ENCODE measurements around the gene PRR4. TPM values are rescaled to one million over a fixed set of nuclear protein-coding genes. Genes with fewer than 3 reads are reported as not detected.

PRR4 gene
- total RNA-seq: 1 to 10 TPM; 3.0 to 8.1 (median 3.6) TPM
- total RNA-seq (2013): 6.5 TPM

- Histone ChIP-seq H3K9me3 (ENCODE audit: control insufficient read depth, insufficient read depth, low read length) (no peaks in the 10 kb centered on the region), H3K27ac (ENCODE audit: low read length) (no peak within 1 kb of the TSS), H3K36me3 (ENCODE audit: control insufficient read depth, insufficient read depth, low read length) (no peaks in the 10 kb centered on the region), H3K27me3 (ENCODE audit: control insufficient read depth, insufficient read depth, low read length) (no peaks in the 10 kb centered on the region), H3K4me3 (ENCODE audit: low read length) (no peak within 1 kb of the TSS), H3K4me1 (ENCODE audit: control insufficient read depth, insufficient read depth, low read length) (peaks cover 11% of the 10 kb centered on the region)
- ATAC-seq: peak; percentile 60 to 82 (median 78)
- TF ChIP-seq CTCF (IDR thresholded peaks at IDR 0.05): no peak
- WGBS (ENCODE audit: insufficient coverage): 50% methylated on average over 4 of the region's 4 CpGs
- Mint-ChIP-seq H3K4me3 (no peak within 1 kb of the TSS), H3K9me3 (no peaks in the 10 kb centered on the region), H3K27me3 (ENCODE audit: low read depth in 2 of 2) (no peaks in the 10 kb centered on the region), H3K27ac (peak within 1 kb of the TSS; percentile 45 to 77), H3K36me3 (peaks cover 6% of the 10 kb centered on the region), H3K4me1 (peaks cover 44 to 50% of the 10 kb centered on the region in 2 donors)
- DNase-seq: peak in 1 of 2 donors; percentile 35
- intact Hi-C loops (cut with micrococcal nuclease): no loop called here
Observed at GRCh38 chr12:10849425-10849878, at the start of gene PRR4. Gene PRR4 (minus strand): TSS chr12:10849475. CDS start chr12:10849437, 38 bp downstream.

- Mint-ChIP-seq H3K4me3 (no peak overlapping the region), H3K36me3 (no peaks in the 10 kb centered on the region), H3K27ac (no peak overlapping the region), H3K27me3 (ENCODE audit: low read depth in 2 of 2) (no peaks in the 10 kb centered on the region), H3K9me3 (no peaks in the 10 kb centered on the region), H3K4me1 (peaks cover 0 to 14% of the 10 kb centered on the region in 2 donors)
- WGBS (ENCODE audit: insufficient coverage): 92% methylated on average over 5 of the region's 5 CpGs
- Histone ChIP-seq H3K4me3 (ENCODE audit: low read length) (no peak overlapping the region), H3K36me3 (ENCODE audit: control insufficient read depth, insufficient read depth, low read length) (no peaks in the 10 kb centered on the region), H3K27ac (ENCODE audit: low read length) (no peak overlapping the region), H3K9me3 (ENCODE audit: control insufficient read depth, insufficient read depth, low read length) (no peaks in the 10 kb centered on the region), H3K4me1 (ENCODE audit: control insufficient read depth, insufficient read depth, low read length) (no peaks in the 10 kb centered on the region), H3K27me3 (ENCODE audit: control insufficient read depth, insufficient read depth, low read length) (no peaks in the 10 kb centered on the region)
- DNase-seq: no peak
- no peak for TF ChIP-seq CTCF (IDR thresholded peaks at IDR 0.05)
- intact Hi-C loops (cut with micrococcal nuclease): no loop called here
- no peak for ATAC-seq
Observed at GRCh38 chr12:10896854-10897253, 47.6 kb upstream of the PRR4 start.

GRCh38 chr12:10891937-10892336 lies 42.7 kb upstream of the PRR4 start:
- no peak overlapping the region for H3K4me3 ChIP-seq (ENCODE audit: low read length)
- 95% methylated on average over 2 of the region's 2 CpGs for WGBS (ENCODE audit: insufficient coverage)
- H3K4me1 ChIP-seq (ENCODE audit: control insufficient read depth, insufficient read depth, low read length): no peaks in the 10 kb centered on the region

More at GRCh38 chr12:10891937-10892336, 42.7 kb upstream of the PRR4 start:
- Histone ChIP-seq H3K27ac (ENCODE audit: low read length) (no peak overlapping the region), H3K27me3 (ENCODE audit: control insufficient read depth, insufficient read depth, low read length) (no peaks in the 10 kb centered on the region), H3K36me3 (ENCODE audit: control insufficient read depth, insufficient read depth, low read length) (no peaks in the 10 kb centered on the region), H3K9me3 (ENCODE audit: control insufficient read depth, insufficient read depth, low read length) (no peaks in the 10 kb centered on the region)
- Mint-ChIP-seq H3K9me3 (no peaks in the 10 kb centered on the region), H3K27me3 (ENCODE audit: low read depth in 2 of 2) (no peaks in the 10 kb centered on the region), H3K27ac (no peak overlapping the region), H3K36me3 (no peaks in the 10 kb centered on the region), H3K4me1 (peaks cover 0 to 2% of the 10 kb centered on the region in 2 donors), H3K4me3 (no peak overlapping the region)
- no peak for TF ChIP-seq CTCF (IDR thresholded peaks at IDR 0.05)
- no peak for ATAC-seq
- no peak for DNase-seq
- intact Hi-C loops (cut with micrococcal nuclease): no loop called here

Data from natural killer cell (primary cell).